Measurements from ENCODE around the gene TSTD2.

TSTD2 gene

GRCh38 chr9:97562542-97562941 lies 70.6 kb downstream of the TSTD2 start:
- DNase-seq (ENCODE audit: low spot score) = no peak

DNA sequence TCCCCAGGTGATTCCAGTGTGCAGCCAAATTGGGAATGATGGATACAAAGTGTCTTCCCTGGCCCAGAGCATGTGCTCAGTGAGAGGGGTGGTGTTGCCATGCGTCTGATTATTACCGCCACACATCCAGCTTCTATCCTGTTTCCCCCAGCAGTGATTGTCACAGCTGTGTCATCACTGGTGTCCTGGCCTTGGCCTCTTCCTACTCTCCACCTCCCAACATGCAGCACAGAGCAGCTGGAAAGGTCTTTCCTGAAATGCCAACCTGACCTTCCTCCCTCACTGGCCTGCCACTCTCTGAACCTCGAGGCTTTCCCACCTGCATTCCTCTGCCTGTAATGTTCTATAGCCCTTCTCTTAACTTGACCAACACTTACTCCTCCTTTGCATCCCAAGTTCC lies 71.7 kb downstream of the TSTD2 start:
- no peak for DNase-seq (ENCODE audit: low spot score)

DNA sequence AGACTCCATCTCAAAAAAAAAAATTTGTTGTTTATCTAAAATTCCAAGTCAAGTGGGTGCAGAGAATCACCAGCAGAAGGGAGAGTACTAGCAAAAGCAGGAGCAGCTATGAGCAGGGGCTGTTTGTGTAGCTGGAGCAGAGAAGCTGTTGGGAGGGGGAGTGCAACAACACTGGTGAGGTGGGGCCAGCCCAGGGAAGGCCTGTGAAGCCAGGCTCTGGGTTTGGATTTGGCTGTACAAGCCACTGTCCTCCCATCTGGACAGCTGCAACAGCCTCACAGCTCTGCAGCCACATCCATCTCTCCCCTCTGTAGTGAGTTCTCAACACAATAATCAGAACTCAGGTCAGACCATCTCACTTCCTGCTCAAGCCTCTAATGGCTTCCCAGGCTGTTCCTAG lies 72.3 kb downstream of the TSTD2 start:
- DNase-seq (ENCODE audit: low spot score) = no peak

- DNase-seq (ENCODE audit: low spot score) = no peak
These were observed 73.0 kb downstream of the TSTD2 start for GRCh38 chr9:97560154-97560553.

DNA sequence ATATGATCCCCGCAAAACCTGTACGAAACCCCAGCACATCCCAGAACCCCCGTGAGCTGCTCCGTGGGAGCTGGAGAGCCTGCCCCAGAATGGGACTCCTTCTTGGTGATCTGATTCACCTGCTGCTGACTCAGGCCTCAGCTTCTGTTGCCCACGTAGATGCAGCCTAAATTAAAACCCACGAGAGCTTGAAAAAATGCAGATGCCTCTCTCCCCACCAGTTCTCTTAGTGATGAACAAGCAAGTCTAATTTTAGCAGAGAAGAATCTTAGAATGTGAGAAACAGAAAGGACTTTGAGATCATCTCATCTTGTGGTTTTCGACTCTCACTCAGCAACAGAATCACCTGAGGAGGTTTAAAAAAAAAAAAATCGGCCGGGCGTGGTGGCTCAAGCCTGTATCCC lies 74.1 kb downstream of the TSTD2 start:
- no peak for DNase-seq (ENCODE audit: low spot score)

DNA sequence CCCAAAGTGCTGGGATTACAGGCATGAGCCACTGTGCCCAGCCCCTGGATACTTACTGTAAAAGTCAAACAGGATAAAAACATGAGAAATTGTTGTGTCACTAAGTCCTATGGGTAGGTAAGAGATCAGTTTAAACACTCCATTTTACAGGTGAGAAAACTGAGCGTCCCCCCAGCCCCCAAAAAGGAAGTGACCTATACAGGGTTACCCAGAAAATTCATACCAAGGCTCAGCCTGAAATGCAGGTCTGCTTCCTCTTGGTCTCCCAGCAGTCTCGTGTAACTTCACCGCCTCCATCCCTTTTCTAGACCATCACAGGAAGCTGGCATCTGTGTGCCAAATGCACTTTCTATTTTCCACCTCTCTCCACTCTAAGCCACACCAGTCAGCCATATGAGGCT lies 74.5 kb downstream of the TSTD2 start:
- no peak for DNase-seq (ENCODE audit: low spot score)

DNA sequence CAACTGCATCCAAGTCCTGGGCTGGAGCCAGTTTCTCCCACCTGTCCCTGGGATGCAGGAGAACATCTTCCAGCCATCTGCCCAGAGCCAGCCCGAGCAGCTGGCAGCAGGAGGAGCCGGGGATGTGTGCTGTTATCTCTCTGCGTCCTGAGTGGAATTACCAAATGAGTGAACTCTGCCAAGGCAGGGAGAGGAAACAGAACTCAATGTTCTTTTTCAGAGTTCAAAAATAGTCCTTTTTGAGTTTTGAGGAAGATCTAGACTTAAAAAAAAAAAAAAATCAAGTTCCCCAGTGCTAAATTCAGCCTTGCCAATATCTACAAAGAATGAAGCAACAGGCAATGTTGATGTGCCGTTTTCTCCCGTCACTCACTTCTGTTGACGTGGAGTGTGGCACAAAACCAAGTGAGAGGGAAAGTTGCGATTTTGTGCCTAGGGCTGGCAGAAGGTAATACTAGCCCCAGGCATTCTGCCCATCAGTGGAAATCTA lies 75.5 kb downstream of the TSTD2 start:
- peak; percentile 84 for DNase-seq (ENCODE audit: low spot score)

DNA sequence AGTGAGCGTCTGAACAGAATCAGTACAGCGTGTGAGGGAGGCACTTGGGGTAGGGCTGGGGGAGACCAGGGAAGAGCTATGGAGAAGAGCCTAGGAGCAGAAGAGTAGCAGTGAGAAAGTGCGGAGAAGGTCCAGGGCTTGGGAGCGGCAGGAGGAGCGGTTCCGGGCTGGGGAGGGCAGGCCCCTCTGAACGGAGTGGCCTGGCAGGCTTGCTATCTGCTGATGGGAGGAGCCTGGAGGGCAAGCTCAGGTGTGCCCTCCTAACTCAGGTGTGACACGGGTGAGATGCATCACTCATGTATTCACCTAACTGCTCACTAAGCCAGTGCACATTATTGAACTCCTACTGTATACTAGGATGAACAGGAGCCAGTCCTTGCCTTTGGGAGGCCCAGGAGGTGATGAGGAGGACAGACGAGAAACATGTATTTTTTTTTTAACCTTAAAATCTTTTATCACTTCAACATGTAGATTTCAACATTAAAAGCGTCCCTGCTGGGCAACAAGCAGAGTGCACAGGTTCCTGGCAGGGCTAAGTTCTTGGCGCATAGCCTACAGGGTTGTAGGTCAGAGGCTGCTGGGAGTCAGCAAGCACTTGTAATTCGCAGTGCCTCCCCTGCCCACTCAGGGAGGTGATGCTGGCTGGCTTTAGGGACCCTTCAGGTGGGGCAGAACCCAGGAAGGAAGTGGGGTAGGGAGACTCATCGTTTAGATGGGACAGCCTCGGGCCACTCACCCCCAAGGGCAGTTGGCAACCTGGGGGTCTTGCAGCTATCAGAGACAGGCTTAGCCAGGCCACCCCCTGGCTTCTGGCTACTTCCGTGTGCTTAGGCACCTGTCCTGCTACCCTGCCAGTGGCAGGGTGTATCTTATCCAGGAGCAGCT lies 76.2 kb downstream of the TSTD2 start:
- no peak for DNase-seq (ENCODE audit: low spot score)

- DNase-seq (ENCODE audit: low spot score) = no peak
These were observed 77.0 kb downstream of the TSTD2 start for GRCh38 chr9:97556036-97556720.

DNA sequence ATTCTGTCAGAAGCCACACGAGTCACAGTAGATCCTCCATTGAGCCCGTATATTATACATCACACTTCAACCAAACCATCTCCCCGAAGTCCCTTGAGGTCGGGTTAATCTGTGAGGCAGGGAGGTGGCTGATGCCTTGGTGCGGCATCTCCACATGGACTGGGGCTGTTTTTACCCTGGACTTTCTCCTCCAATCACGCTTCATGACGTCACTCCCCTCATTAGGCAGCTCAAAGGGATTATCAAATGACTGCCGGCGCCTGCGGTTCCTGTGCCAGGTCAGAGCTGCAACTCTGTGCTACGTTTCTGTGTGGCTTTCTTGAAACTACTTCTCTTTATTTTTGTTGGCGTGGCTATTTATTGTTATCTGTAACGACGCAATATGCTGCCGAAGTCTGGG lies 78.0 kb downstream of the TSTD2 start:
- peak; percentile 38 for DNase-seq (ENCODE audit: low spot score)

DNA sequence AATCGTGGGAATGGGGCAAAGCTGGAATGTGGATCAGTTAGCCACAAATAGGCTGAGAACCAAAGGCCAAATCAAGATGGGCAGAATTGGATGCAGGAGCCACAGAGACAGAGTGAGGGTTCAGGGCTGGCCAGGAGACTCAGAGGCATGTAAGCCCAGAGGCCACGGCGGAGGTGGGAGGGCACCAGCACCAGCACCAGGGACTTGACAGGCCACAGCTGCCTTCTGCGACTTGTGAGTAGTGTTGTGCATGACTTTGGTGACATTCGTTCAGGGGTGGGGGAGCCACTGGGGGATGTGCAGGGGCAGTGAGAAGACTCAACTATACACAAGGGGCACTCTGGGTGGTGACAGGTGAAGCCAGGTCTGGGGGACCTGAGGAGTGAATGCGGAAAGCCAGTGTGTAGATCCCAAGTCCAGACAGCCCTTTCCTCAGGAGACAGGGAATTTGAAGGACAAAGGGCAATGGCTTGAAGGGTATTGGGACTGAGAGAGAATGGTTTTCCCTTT lies 78.5 kb downstream of the TSTD2 start:
- no peak for DNase-seq (ENCODE audit: low spot score)

GRCh38 chr9:97553841-97554240 lies 79.3 kb downstream of the TSTD2 start:
- no peak for DNase-seq (ENCODE audit: low spot score)

DNA sequence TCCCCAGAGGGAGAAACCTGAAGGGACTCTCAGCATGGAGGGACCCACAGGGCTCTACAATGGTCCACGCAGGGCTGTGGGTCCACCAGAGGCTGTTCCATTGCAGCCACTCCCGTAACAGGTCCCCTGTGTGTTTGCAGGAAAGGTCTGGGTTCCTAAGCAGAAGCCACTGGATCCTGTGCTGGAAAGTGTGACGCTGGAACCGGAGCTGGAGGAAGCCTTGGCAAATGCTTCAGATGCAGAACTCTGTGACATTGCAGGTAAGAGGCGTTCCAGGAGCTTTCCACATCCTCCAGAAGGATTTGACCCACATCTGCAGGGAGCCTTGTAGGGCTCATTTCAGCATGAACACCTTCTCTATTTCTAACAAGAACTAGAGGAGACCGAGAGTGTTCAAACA lies 80.0 kb downstream of the TSTD2 start:
- no peak for DNase-seq (ENCODE audit: low spot score)

DNA sequence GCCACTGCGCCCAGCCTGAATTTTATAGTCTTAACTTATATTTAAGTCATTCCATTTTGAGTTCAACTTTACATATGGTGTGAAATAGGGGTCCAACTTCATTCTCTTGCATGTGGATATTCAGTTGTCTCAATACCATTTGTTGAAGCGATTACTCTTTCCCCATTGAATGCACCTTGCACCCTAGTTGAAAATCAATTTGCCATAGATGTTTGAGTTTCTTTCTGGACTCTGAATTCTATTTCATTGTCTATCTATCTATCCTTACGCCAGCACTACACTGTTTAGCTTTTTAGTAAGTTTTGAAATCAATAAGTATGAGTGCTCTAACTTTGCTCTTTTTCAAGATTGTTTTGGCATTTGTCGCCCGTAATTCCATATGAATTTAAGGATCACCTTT lies 81.9 kb downstream of the TSTD2 start:
- no peak for DNase-seq (ENCODE audit: low spot score)

- no peak for DNase-seq (ENCODE audit: low spot score)
These were observed 82.8 kb downstream of the TSTD2 start for GRCh38 chr9:97550386-97550785.

Measured in Ammon's horn (tissue), 1 donor.